Measurements from ENCODE around the gene ABI3. TPM values are rescaled to one million over a fixed set of nuclear protein-coding genes. Genes with fewer than 3 reads are reported as not detected.

Gene ABI3
- total RNA-seq, 2 donors from 2014 or later = 2.5 to 3.3 TPM

DNA sequence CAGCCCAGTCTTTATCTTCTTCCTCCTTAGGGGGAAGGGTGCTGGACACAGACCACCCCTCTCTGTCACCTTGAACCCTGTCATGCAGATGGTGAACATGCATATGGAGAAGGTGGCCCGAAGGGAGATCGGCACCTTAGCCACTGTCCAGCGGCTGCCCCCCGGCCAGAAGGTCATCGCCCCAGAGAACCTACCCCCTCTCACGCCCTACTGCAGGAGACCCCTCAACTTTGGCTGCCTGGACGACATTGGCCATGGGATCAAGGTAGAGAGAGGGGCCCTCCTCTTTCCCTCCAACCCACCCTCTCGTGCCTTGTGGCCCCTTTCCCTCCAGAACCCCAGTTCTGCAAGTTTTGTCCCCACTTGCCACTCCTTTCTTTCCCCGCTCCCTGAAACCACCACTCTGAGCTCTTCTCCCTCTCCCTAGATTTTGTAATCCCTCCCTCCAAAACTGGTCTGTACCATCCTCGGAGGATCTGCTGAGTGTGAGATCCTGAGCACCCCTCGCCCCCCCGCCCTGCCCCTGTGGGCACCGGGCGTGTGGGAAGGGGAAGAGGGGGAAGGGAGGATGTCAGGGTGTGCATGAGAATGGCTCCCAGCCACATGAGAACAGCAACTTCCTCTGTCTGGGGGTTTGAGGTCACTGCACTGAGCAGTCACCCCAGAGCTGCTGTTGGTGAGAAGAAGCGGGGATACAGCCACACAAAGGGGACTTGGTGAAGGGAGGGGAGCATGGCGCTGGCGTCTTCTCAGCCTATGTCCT lies 7.3 kb downstream of the ABI3 start:
- Histone ChIP-seq H3K9ac (ENCODE audit: low read depth in 2 of 2, low read length in 2 of 2) (no peak overlapping the region), H3K9me3 (no peaks in the 10 kb centered on the region), H3K27me3 (no peaks in the 10 kb centered on the region), H3K27ac (peak overlapping the region; percentile 70), H3K4me3 (no peak overlapping the region), H3K4me1 (no peaks in the 10 kb centered on the region), H3K36me3 (no peaks in the 10 kb centered on the region)
- intact Hi-C loops (cut with DNase I) = no loop called here
- TF ChIP-seq, protein P1, sequence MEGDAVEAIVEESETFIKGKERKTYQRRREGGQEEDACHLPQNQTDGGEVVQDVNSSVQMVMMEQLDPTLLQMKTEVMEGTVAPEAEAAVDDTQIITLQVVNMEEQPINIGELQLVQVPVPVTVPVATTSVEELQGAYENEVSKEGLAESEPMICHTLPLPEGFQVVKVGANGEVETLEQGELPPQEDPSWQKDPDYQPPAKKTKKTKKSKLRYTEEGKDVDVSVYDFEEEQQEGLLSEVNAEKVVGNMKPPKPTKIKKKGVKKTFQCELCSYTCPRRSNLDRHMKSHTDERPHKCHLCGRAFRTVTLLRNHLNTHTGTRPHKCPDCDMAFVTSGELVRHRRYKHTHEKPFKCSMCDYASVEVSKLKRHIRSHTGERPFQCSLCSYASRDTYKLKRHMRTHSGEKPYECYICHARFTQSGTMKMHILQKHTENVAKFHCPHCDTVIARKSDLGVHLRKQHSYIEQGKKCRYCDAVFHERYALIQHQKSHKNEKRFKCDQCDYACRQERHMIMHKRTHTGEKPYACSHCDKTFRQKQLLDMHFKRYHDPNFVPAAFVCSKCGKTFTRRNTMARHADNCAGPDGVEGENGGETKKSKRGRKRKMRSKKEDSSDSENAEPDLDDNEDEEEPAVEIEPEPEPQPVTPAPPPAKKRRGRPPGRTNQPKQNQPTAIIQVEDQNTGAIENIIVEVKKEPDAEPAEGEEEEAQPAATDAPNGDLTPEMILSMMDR (IDR thresholded peaks at IDR 0.05) = no peak
- DNase-seq = peak; percentile 52

DNA sequence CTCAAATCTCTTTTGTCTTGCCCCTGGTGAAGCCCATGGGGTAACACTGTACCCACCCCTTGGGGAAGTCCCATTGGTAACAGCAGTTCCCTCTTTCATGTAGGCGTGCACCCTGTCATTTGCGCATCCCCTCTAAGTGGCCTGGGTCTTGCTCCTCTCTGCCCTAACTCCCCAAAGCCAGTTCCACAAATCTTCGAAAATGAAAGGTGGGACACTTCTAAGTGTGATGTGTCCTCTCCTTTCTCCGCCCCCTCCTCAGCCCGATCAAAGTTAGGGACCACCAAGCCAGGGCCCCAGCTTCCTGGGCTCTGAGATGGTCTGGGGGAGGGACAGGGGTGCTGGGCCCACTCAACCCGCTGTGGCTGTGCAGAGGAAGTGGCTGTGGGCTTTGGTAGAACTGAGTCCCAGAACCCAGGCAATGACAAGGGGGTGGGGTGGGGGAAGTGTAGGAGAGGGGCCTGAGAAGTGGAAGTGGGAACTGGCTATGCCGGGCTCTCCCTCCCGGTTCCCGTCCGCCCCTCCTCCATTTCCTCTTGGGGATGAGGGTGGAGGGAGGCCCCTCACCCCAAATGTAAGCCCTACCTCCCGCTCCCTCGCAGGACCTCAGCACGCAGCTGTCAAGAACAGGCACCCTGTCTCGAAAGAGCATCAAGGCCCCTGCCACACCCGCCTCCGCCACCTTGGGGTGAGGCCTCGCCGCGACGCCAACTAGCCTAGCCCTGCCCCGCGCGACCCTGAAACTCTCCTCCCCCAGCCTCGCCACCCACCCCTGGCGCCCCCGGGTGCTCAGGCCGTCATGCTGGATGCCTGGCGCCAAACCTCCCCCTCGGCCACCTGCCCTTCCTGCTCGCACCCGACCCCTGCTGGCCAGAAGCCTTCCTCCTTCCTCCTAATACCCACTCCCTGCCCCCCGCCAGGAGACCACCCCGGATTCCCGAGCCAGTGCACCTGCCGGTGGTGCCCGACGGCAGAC lies 8.7 kb downstream of the ABI3 start:
- H3K4me3 ChIP-seq = no peak overlapping the region
- intact Hi-C loops (cut with DNase I) = no loop called here
- H3K27me3 ChIP-seq = peaks cover 7% of the 10 kb centered on the region
- no peak for DNase-seq
- peak overlapping the region; percentile 70 for H3K27ac ChIP-seq
- H3K36me3 ChIP-seq = no peaks in the 10 kb centered on the region
- H3K4me1 ChIP-seq = peaks cover 4% of the 10 kb centered on the region
- TF ChIP-seq, protein P1 (IDR thresholded peaks at IDR 0.05) = no peak
- no peak overlapping the region for H3K9ac ChIP-seq (ENCODE audit: low read depth in 2 of 2, low read length in 2 of 2)
- no peaks in the 10 kb centered on the region for H3K9me3 ChIP-seq

DNA sequence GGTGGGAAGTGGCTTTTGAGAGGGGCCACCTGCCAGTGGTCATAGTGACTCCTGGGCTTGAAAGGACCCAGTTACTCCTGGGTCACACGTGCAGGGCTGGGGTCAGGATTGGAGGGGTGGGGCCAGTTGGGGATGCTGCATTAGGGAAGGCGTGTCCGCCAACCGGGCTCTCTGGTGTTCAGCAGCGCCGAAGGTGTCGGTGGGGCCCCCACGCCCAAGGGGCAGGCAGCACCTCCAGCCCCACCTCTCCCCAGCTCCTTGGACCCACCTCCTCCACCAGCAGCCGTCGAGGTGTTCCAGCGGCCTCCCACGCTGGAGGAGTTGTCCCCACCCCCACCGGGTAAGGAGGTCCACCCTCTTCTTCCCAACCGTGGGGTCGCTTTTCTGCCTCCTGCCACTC lies 9.5 kb downstream of the ABI3 start:
- Histone ChIP-seq H3K36me3 (no peaks in the 10 kb centered on the region), H3K27me3 (peaks cover 15% of the 10 kb centered on the region), H3K4me3 (no peak overlapping the region), H3K9me3 (no peaks in the 10 kb centered on the region), H3K4me1 (peaks cover 4% of the 10 kb centered on the region), H3K27ac (no peak overlapping the region), H3K9ac (ENCODE audit: low read depth in 2 of 2, low read length in 2 of 2) (no peak overlapping the region)
- no peak for DNase-seq
- intact Hi-C loops (cut with DNase I) = no loop called here
- TF ChIP-seq, protein P1 (IDR thresholded peaks at IDR 0.05) = no peak

DNA sequence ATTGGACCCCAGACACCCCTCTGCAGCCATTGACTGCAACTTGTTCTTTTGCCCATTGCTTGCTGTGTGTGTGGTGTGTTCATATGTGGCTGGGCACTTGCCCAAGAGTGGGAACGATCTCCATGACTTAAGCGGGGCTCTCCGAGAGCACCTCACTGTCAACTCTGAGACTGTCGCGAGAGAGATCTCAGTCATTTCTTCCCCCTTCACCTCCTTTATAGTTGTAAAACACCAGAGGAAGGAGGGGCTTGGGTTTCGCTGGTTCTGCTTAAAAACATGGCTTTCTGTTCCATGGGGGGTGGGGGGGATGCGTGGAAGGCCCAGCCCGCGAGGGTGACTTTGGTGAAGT lies 12.6 kb downstream of the ABI3 start:
- Histone ChIP-seq H3K4me1 (peaks cover 4% of the 10 kb centered on the region), H3K36me3 (no peaks in the 10 kb centered on the region), H3K9me3 (no peaks in the 10 kb centered on the region), H3K4me3 (no peak overlapping the region), H3K9ac (ENCODE audit: low read depth in 2 of 2, low read length in 2 of 2) (peak overlapping the region in 1 of 2 donors; percentile 2), H3K27me3 (peaks cover 20% of the 10 kb centered on the region), H3K27ac (no peak overlapping the region)
- TF ChIP-seq, protein P1 (IDR thresholded peaks at IDR 0.05) = no peak
- intact Hi-C loops (cut with DNase I) = no loop called here
- DNase-seq = no peak

DNA sequence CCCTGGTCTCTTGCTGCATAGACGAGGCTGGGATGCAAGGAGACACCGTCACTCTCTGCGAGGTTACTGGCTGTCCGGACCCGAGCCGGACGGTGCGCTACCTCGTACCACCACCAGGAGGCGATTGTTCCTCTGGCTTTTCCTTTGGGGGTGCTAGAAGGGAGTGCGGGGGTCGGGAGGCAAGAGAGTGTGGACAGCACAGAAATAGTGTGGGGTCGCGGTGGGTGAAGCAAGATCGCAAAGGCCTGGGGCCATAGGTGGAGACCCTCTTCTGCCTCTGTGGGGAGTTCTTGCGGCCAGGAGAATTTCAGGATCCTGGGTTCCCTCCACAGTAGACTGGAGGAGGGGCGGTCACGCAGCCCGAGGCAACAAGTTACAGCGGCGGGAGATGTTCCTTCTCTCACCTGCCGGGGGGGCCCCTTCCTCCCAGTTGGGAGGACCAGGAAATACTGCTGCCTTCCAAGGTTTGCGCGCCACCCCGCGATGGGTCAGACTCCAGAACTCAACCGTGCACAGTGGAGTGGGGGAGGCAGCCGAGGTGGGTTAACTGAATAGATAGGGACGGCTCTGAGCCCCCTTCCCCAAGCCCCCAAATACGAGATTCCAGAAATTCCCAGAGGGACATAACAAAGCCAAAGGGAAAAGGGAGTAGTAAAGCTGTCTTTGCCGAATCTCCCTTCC lies 13.2 kb downstream of the ABI3 start:
- Histone ChIP-seq H3K4me3 (peak overlapping the region; percentile 14), H3K36me3 (no peaks in the 10 kb centered on the region), H3K27me3 (peaks cover 20% of the 10 kb centered on the region), H3K27ac (no peak overlapping the region), H3K9me3 (no peaks in the 10 kb centered on the region), H3K9ac (ENCODE audit: low read depth in 2 of 2, low read length in 2 of 2) (peak overlapping the region in 1 of 2 donors; percentile 35), H3K4me1 (peaks cover 4% of the 10 kb centered on the region)
- TF ChIP-seq, protein P1 (IDR thresholded peaks at IDR 0.05) = peak; percentile 75
- DNase-seq = peak; percentile 79
- intact Hi-C loops (cut with DNase I) = no loop called here
